ENCODE results near the gene CYTH1.

The CYTH1 gene

DNA sequence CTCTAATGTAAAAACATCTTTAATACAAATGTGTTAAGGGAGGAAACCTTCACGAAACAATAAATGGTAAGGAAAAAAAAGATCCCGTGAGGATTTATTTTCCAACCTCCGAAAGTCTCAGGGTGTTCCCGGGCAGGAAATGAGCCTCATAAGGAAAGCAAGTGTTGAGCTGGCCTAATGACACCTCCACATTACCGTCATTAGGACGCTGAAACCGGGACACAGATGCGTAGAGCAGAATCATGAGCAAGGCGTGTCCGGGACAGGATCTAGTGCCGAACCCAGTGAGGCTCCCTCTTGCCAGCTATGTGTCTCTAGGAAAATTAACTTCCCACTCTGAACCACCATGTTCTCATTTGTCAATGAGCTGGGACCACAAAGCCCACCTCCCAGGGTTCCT is 22.7 kb upstream of the CYTH1 start:
- no peak for DNase-seq

DNA sequence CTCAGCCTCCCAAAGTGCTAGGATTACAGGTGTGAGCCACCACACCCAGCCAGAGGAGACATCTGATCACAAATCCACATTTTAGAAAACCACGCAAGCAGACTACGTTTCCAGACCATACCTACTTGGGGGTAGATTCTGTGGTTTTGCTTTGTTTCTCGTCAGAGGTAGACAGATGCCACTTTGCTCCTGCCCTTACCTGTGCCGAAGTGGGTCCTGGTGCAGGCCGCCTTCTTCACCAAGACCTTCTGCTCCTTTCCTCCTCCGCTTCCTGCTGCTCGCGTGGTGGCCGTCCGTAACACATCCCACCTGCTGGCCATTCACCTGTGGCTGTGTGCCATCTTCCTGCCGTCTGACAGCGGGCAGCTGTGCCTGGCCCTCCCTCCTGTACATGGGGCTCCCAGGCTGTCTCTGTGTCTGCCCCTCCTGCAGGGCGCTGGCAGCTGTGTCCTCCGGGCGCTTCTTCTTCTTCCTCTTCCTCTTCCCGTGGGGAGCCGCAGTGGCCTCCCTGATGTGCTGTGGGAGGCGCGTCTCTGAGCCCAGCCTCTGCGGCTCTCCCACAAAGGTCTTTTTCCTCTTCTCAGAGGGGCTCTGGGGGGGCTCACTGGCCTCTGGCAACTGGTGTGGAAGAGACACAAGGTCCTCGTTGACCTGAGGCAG is 21.2 kb upstream of the CYTH1 start:
- peak in 4 of 6 experiments; percentile 28 to 52 (median 32) for DNase-seq

DNA sequence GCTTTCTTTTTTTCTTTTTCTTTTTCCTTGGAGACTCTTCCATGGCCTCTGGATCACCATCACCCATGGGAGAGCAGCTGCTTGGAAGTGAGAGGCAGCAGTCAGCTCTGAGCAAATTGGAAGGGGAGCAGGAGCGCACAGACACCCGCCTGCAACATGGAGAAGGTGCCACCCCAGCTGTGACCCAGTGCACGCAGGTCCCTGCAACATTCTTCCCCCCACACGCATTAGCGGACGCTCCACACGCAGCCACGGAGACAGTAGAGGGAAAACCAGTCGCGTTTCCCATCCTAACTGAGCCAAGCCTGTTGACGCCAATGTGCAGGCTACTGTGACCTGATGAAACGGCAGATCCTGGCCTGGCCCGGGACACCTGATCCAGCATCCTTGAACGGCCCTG is 20.4 kb upstream of the CYTH1 start:
- no peak for DNase-seq

DNA sequence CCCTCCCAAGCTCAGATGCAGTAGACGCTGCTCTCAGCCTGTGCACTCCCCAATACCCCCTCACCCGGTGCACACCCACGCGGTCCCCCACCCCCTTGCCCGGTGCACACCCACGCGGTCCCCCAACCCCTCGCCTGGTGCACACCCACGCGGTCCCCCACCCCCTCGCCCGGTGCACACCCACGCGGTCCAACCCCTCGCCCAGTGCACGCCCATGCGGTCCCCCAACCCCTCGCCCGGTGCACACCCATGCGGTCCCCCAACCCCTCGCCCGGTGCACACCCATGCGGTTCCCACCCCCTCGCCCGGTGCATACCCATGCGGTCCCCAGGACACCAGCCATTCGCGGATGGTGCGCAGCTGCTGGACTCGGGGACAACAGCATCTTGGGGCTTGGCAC is 19.9 kb upstream of the CYTH1 start:
- no peak for DNase-seq

DNA sequence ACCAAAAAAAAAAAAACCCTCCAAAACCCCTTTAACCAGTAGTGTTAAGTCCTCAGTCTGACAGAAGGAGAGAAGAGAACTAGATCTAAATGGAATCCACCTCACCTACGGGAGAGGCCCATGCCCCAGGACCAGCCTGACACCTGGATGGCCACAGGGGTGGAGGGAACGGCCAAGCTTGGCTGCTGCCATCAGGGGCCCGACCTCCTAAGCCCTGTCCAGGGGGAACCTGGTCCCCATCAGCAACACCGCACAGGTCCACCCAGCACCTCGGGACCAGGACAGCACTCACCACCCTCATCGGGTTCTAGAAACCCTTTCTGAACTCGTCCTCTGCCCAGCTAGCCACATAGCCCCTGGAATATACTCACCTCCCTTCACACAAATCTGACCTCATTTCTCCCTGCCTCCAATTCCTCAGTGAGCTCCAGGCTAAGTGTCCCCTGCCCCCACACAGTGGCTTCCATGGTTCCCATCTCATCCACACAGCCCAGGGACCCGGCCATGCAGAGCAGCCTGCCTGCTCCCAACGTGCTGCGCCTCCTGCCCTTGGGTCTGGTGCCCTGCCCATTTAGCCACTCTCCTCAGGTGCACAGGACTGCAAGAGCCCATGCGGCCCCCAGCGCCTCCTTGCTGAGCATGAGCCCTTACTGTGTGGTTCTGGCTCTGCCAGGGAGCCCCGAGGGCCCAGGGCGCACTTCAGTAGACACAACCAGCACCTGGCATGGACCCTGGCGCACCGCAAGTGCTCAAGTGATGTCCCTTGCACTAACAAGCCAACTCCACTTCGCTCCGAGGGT is 18.3 kb upstream of the CYTH1 start:
- DNase-seq: no peak

DNA sequence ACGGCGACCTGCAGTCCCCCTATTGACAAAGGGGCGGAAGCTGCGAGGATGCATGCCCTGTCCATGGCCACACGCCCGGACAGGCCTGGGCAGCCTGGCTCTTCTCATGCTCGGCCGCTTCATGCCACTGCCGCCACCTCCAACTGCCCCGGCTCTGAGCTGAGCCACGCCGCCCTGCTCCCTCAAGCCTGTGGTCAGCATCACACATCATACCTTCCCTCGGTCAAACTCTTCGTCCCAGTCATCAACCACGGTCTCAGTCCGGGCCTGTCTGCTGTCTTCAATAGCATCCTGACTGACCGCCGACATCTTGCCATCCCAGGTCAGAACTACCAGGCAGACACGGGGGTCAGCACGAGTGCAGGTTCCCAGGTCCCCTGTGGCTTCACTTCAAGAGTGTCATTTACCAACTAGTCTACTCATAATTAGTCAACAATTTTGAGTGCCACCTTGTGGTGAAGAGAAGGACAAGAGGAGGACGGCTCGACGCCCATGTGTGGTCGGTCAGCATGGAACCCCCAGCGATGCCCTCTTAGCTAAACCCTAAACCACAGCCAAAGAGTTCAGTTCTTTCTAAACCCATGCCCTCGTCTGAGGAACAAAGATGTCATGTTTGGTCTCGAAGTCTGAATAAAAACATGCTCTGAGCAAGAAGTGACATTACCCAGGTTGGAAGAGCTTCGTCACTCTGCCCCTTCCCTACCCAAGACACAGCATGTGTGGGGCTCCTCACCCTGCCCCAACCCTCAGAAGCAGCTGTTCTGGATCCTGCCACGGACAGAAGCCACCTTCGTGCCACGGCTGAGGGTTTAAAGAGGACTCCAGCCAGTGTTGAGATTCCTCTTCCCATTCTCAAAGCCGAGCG is 16.9 kb upstream of the CYTH1 start:
- peak in 3 of 6 experiments; percentile 25 to 56 (median 55) for DNase-seq

DNA sequence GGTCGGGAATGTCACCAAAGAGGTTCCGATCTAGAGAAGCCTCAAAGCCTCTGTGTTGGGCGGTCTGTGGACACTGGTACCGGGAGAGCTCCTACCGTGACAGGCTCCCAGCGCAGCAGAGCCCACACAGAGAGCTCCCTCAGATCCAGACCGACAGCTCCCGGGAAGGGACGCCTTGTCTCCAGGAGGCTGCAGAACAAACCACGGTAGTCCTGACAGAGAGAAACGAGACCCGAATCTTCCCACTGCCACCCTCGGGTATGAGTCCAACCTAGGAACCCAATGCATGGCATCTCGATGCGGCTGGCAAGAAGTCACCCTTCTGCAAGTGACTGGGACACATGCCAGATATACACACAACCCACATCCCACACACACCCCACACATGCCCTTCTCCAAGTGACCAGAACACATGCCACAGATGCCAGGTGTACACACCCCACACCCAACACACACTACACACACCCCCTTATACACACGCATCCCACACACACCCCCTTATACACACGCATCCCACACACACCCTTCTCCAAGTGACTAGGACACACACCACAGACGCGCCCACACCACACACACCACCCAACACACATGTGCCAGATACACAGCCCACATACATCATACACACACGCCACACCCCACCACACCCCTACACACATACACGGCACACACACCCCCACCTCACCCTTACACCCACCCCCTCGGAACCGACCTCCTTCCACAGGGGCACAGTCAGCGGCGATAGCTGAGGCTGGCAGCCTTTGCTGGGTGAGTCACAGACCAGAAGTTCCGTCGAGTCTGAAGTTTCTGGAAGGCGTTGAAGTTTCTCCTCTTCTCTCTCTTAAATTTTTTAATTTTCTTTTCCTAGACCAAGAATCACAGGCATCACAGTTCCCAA is 15.9 kb upstream of the CYTH1 start:
- no peak for DNase-seq

DNA sequence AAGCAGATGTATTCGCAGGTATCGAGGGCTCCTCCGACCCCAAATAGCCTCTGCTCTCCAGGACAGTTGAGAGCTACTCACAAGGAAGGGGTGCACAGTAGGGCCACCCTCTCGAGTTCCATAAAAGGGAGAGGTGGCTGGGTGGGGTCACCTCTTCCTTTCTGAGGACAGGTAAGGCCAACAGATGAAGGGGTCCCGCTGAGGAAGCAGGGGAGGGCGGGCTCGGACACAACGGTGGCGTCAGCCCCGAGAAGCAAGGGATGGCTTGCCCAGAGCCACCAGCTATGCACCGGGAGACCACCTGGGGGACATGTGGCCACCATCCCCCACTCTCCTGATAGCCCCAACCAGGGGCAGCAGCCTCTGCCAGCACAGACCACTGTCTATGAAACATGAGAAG is 15.1 kb upstream of the CYTH1 start:
- no peak for DNase-seq

DNA sequence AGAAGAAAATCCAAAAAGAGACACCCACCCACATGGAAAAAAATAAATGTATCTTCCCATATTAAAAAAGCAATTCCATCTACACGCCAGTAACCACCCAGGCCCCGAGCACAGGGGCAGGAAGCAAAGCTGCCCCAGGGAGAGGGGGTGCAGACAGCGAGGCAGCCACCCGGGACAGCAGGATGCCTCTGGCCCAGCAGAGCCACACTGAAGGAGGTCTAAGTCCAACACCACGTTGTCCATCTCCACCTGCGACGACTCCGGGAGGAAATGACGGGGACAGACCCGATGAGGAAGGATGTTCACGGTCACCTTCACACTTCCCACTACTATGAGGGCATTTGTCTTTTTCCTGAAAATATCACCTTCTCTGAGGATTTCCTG is 14.4 kb upstream of the CYTH1 start:
- DNase-seq: no peak

DNA sequence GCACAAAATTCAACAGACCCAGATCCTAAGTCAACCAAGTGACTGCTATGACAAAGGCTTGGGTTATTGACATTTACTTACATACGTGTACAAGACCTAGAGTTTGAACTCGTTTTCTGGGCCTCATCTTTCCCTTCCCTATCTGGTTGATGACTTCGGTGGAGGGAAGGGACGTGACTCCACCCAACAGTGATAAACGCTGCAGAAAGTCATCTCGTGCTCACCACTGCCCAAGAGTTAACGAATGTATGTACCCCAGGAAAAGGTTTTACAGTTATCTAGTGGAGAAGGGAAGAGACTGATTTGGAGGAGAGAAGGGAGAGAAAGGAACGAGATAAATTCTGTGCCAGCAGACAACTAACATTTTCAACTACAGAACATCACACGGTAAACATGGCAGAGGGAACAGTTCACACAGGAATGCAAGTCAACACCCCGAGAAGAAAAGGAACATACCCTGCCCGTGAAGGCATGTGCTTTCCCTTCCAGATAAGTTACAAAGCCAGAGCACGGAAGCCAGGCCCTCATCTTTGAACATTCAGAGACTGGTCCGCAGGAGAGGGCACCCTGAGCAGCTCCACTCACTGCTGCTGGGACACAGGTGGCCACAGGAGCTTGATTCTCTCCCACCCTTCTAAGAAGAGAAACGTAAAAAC is 13.9 kb upstream of the CYTH1 start:
- DNase-seq: no peak

DNA sequence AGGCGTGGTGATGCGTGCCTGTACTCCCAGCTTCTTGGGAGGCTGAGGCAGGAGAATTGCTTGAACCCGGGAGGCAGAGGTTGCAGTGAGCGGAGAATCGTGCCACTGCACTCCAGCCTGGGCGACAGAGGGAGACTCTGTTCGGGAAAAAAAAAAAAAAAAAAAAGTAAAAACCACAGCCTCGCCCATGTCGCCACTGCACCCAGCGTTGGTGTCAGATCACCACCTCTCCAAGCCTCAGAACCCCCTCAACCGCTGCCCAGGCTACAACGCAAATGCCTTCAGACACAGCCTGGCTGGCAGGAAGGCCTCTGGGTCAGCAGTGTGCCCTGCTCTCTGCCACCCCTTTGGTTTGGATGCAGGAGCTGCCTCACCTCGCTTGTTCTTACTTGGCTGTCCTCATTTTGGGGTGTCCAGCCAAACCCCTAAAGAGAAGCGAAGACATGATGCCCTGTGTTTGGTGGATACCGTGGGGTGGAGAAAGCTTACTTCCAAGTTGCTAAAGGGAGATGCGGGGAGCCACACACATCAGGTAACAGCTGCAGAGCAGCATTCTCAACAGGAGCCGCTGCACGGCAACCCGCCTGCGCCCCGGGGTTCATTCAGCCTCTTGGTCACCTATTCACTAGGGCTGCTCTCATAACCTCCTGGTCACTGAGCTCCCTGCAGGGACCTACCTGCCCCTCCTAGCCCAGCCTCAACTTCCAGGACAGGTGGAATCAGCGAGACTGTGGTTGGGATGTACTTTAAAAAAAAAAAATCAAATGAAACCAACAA is 13.0 kb upstream of the CYTH1 start:
- DNase-seq: no peak

DNA sequence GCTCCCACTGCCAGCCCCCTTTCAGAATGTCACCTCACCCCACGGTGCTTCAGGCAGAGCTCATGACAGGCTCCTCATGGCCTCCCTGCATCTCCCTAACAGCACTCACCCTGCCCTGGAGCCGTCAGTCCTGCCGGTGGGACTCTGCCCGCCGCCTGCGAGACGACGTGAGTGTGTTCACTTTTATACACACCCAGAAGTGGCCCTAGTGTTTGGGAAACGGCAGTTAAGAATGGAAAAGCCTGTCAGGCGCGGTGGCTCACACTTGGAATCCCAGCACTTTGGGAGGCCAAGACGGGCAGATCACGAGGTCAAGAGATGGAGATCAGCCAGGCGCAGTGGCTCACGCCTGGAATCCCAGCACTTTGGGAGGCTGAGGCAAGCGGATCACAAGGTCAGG is 12.3 kb upstream of the CYTH1 start:
- no peak for DNase-seq

DNA sequence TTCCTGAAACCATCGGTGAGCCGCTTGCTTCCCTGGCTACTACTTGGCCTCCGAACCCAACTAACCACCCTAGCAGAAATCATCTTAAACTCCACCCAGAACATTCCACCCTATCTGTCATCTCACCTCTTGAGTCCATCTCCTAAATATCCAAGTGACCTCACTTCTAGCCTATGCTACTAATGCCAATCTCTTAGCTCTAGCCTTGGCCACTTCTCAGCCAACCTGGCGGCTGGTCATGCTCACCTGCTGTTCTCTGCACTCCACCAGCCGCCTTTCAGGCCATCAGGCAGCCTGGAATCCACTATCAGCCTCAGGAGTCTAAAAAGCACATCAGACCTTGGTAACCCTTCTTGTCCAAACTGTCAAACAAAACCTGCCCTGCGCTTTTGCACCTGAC is 11.9 kb upstream of the CYTH1 start:
- no peak for DNase-seq

DNA sequence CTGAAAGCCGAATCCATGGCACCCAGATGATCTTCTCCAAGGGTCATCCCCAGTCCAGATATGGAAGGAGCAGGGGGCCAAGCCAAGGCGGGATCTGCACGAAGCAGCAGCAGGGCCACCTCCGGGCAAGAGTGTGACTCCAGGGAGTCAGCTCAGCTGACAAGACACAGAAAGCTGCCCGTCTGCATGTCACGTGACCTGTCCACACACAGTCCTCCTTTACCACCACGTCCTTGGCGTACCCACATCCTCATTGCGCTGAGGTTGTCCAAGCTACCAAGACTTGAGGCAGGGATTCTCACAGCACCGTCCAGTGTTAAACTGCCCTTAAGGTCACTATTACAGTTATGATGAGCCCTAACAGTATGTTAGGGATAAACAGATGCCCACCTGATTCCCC is 11.3 kb upstream of the CYTH1 start:
- no peak for DNase-seq

DNA sequence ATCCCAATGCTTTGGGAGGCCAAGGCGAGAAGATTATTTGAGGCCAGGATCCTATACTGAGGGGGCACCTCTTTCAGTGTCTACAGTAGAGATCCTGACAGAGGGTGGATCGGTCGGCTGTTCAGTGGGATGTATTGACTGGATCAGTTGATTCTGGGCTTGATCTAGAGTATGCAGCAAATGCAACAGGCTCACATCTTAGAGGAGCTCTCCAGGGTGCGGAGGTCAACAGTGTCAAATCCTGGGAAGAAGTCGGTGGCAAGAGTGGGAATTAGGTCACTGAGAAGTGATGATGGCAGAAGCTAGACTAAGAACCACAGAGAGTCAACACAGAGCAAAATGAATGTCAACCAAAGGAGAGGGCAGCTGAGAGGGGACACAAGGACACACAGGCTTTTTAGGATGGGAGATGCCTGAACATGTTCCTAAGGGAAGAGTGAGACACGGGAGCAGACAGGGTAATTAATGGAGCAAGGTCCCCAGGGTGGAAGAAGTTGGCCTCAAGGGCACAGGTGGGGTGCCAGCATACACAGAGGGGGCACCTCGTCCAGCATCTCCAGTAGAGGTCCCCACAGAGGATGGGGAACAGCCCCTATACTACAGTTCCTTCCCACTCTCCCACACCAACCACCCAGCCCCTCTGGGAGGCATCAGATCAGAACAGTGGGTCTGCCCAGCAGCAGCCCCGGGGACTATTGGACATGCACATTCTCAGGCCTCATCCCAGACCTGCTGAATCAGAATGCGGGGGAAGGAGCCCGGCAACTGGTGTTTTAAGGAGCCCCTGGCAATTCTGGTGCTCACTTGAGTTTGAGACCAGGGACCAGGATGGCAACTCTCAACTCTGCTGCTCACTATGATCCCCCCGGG is 10.0 kb upstream of the CYTH1 start:
- no peak for DNase-seq

DNA sequence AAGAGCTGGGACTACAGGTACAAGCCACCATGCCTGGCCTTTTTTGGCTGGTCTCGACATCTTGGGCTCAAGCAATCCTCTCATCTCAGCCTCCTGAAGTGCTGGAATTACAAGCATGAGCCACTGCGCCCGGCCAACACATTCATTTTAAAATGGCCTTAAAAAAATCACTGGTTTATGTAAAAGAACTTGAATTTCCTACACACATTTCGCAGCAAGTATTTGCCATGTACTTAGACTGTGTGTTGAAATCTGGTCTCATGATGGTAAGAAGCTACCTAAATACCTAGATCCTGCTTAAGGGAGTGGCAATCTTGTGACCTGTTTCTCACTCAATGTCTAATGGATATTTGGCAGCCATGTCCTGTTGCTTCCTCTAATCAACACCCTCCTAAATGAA is 8.5 kb upstream of the CYTH1 start:
- no peak for DNase-seq

DNA sequence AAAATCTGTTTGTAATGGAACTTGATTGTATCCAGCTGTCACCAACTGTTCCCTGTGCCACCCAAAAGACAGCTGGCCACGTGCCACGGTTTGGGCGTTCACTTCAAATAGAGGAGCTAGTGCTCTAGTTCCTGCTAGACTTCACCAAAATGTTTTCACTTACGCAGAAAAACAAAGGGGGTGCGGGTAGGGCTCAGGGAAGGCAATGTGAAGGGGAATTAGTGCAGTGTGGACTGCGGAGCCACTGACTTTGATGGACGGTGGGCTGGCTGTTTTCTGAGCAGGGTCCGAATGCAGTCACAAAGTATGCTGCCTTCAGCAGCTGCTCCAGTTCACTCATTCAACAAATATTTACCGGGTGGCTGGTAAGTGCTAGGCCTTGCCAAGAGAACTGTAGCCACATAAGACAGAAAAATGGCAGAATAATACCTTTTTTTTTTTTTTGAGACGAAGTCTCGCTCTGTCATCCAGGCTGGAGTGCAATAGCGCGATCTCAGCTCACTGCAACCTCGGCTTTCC is 7.6 kb upstream of the CYTH1 start:
- DNase-seq: peak; percentile 69 to 89 (median 80)

DNA sequence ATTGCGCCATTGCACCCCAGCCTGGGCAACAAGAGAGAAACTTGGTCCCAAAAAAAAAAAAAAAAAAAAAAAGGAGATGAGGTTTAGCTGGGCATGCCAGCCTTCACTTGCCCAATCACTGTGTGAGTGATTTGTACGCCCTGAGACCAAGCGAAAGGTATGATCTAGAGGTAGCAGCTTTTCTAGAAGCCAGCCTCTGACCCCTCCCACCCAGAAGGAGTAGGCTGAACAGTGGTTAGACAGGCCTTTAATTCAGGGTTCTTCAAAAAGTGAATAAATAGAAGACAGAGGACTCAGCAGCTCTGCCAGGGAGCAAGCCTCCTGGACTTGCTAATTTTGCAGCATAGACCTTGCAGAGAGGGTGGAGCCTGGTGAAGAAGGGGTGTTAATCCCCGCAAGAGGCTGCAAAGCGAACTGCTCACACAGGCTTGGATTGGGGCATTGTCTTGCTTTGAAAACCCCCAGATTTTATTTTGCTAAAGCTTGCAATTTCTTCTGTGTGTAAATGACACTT is 7.1 kb upstream of the CYTH1 start:
- no peak for DNase-seq

DNA sequence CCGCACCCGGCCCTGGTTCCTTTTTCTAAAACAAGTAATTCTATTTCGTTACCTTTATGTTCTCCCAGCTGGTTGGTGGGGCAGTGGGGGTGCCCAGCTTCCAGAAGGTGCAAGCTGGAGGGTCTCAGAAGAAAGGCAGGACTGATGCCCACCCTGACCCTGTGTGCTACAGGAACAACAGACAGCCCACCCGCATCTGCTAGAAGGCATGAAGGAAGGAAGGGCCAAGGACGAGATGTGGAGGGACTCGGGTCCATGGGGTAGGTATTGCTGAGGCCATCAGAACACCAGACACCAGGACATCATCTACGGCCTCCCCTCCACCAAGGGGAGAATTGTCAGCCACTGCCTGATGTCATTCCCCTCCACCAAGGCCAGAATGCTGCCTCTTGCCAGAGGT is 6.4 kb upstream of the CYTH1 start:
- no peak for DNase-seq

DNA sequence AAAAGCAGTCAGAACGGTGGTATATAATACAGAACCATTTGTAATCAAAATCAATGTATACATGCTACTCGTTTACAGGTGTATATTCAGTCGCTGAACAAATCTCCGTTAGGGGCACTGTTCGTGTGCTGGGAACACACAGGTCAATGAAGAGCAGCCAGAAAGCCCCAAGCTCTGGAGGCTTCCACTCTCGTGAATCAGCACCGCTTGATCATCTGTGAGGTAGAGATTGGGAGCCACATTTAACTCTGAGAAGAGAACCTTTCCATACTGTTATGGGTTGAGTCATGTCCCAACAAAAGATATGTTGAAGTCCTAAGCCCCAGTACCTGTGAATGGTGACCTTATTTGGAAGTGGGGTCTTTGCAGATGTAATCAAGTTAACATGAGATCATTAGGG is 5.4 kb upstream of the CYTH1 start:
- no peak for DNase-seq
